H1 (cell line): ENCODE data around the gene ELMO1. TPM values are rescaled to one million over a fixed set of nuclear protein-coding genes. Genes with fewer than 3 reads are reported as not detected.

Experiments
- CEBPB ChIP-seq: IDR thresholded peaks from 2 replicates; pipeline ENCODE4 v1.6.1; 2012; ENCODE audit warnings: low read depth, low read length
- CHD2 ChIP-seq: IDR thresholded peaks from 2 replicates; pipeline ENCODE4 v1.6.1; 2012; ENCODE audit warnings: low read length, improper control_type of control experiment
- CHD7 ChIP-seq: fragments of 300-600 bp; sonication (generic); IDR thresholded peaks from 2 replicates; pipeline ENCODE4 v1.7.1; 2012; ENCODE audit warnings: low read length, moderate library complexity, mild to moderate bottlenecking, inconsistent platforms; ENCODE audit not compliant: insufficient replicate concordance
- EP300 ChIP-seq, 2 experiments: IDR thresholded peaks; 1 replicate in 1 of 2; 2 replicates in 1 of 2; pipeline ENCODE4 v1.6.1; 2011 to 2012; ENCODE audit warnings: low read depth in 2 of 2, low read length in 2 of 2, mild to moderate bottlenecking in 2 of 2, borderline replicate concordance in 1 of 2, inconsistent platforms in 1 of 2, moderate library complexity in 1 of 2
- KDM1A ChIP-seq: fragments of 200-600, 300-600 bp; sonication (generic); IDR thresholded peaks from 2 replicates; pipeline ENCODE4 v1.7.1; 2016; ENCODE audit warnings: mild to moderate bottlenecking, low read length, borderline replicate concordance
- KDM5A ChIP-seq: fragments of 200-600 bp; IDR thresholded peaks from 2 replicates; pipeline ENCODE4 v1.7.1; 2012; ENCODE audit warnings: mild to moderate bottlenecking, low read length, inconsistent platforms, mixed read lengths
- PHF8 ChIP-seq: fragments of 200-600 bp; sonication (generic); conservative IDR thresholded peaks from 2 replicates; pipeline ENCODE4 v1.7.1; 2012; ENCODE audit warnings: low read depth, mild to moderate bottlenecking, inconsistent platforms, low read length, moderate library complexity
- POU5F1 ChIP-seq: IDR thresholded peaks from 2 replicates; pipeline ENCODE4 v1.6.1; 2011; ENCODE audit warnings: low read depth, mild to moderate bottlenecking, low read length, moderate library complexity
- USF2 ChIP-seq: IDR thresholded peaks from 2 replicates; pipeline ENCODE4 v1.6.1; 2011; ENCODE audit warnings: low read length, improper control_type of control experiment
- polyA plus RNA-seq, 7 experiments: library from polyadenylated mRNA; depleted of rRNA in 3 of 7; stranded (reverse) in 5 of 7; unstranded in 2 of 7; fragments of >200 nt in 5 of 7; fragments of 200-250 nt in 2 of 7; gene quantifications; 1 replicate in 5 of 7; 2 replicates in 1 of 7; 4 replicates in 1 of 7; pipeline versions ENCODE4 v1.2.1 to v1.2.3, GENCODE V29; 2011 to 2013; ENCODE audit warnings: missing spikeins in 2 of 7, mixed read lengths in 2 of 7
- total RNA-seq: library from RNA; stranded (reverse); fragmentation: NEBNext Ultra II Directional; extraction: Animal tissue kit (Norgen Biotek cat#: 25700); gene quantifications from 2 replicates; pipeline ENCODE4 v1.2.1, GENCODE V29; 2021

Gene ELMO1
- total and polyA plus RNA-seq, 2 of the 8 experiments (the other 6 are each of a cell fraction or from before 2014, with no cell fraction given), result 18.4 to 21.0 TPM

GRCh38 chr7:37011151-37011890 is 437.3 kb downstream of the ELMO1 start (continued):
- TF ChIP-seq CHD7 (no peak), KDM5A (no peak), CEBPB (no peak), KDM1A (no peak), POU5F1 (no peak), CHD2 (no peak), EP300 (IDR thresholded peaks at IDR 0.05; ENCODE audit: borderline replicate concordance in 1 of 2, low read depth in 2 of 2, low read length in 2 of 2) (no peak), PHF8 (no peak), USF2 (no peak)
